Right atrium auricular region (tissue), 2 donors: ENCODE results near the gene NFIX. TPM values are rescaled to one million over a fixed set of nuclear protein-coding genes. Genes with fewer than 3 reads are reported as not detected.

Source experiments
- DNase-seq: peaks from one replicate; pipeline ENCODE4 v3.0.0-alpha.2; 2019; ENCODE audit warnings: low spot score
- H3K27ac ChIP-seq, 2 donors: fragments of 200-600 bp; sonication (generic); 1 replicate in 1 of 2; 2 replicates in 1 of 2; pipeline ENCODE4 v1.5.1; 2016 to 2019
- H3K27me3 ChIP-seq, 2 donors: fragments of 200-600 bp; sonication (generic); one replicate each; pipeline versions ENCODE4 v1.5.1 to v1.6.0; 2017 to 2019
- H3K36me3 ChIP-seq: fragments of 200-600 bp; sonication (generic); one replicate; pipeline ENCODE4 v1.5.1; 2016
- H3K4me1 ChIP-seq, 2 donors: fragments of 200-600 bp; sonication (generic); one replicate each; pipeline versions ENCODE4 v1.5.1 to v1.6.0; 2017 to 2019
- H3K4me3 ChIP-seq, 2 donors: fragments of 200-600 bp; sonication (generic); 1 replicate in 1 of 2; 2 replicates in 1 of 2; pipeline ENCODE4 v1.5.1; 2017 to 2019; ENCODE audit warnings: mild to moderate bottlenecking in 1 of 2, moderate library complexity in 1 of 2
- H3K9me3 ChIP-seq, 2 donors: fragments of 200-600 bp; sonication (generic); one replicate each; pipeline ENCODE4 v1.5.1; 2019
- total RNA-seq, 2 donors: library from RNA; depleted of rRNA; stranded (reverse); fragments of >200 nt; gene quantifications; one replicate each; pipeline ENCODE4 v1.1.0, GENCODE V29; 2016
- TF ChIP-seq, protein P1 (sequence below), 2 donors: fragments of 200-600 bp; sonication (generic); IDR thresholded peaks; one replicate each; pipeline ENCODE4 v1.5.1; 2019; ENCODE audit warnings: antibody characterized with exemption in 2 of 2

The NFIX gene
- total RNA-seq, 2 donors from 2014 or later, result 56.5 to 69.8 TPM

DNA sequence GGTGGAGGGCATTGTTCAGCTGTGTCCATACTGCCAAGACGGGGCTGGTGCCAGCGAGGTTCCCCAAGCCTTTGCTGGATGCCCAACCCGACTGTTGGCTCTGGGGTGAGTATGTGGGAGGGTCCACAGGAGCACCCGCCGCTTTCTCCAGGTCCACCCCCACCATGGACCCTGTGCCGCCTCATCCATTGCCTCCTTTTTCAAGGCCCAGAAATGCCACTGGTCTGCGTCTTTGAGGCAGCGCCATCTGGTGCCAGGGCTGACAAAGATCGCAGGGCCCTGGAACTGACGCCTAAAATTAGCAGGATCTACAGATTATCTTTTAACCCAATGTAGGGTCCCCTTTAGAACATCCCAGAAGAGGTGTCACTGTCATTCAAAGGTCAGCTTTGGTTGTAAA is 34.6 kb downstream of the NFIX start:
- no peak for DNase-seq
- Histone ChIP-seq H3K4me1 (peaks cover 3 to 94% of the 10 kb centered on the region in 2 donors), H3K27me3 (no peaks in the 10 kb centered on the region), H3K36me3 (no peaks in the 10 kb centered on the region), H3K4me3 (no peak overlapping the region), H3K27ac (peak overlapping the region; percentile 43 to 93), H3K9me3 (no peaks in the 10 kb centered on the region)
- TF ChIP-seq, protein P1, sequence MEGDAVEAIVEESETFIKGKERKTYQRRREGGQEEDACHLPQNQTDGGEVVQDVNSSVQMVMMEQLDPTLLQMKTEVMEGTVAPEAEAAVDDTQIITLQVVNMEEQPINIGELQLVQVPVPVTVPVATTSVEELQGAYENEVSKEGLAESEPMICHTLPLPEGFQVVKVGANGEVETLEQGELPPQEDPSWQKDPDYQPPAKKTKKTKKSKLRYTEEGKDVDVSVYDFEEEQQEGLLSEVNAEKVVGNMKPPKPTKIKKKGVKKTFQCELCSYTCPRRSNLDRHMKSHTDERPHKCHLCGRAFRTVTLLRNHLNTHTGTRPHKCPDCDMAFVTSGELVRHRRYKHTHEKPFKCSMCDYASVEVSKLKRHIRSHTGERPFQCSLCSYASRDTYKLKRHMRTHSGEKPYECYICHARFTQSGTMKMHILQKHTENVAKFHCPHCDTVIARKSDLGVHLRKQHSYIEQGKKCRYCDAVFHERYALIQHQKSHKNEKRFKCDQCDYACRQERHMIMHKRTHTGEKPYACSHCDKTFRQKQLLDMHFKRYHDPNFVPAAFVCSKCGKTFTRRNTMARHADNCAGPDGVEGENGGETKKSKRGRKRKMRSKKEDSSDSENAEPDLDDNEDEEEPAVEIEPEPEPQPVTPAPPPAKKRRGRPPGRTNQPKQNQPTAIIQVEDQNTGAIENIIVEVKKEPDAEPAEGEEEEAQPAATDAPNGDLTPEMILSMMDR (IDR thresholded peaks at IDR 0.05), result peak in 1 of 2 donors; percentile 60

DNA sequence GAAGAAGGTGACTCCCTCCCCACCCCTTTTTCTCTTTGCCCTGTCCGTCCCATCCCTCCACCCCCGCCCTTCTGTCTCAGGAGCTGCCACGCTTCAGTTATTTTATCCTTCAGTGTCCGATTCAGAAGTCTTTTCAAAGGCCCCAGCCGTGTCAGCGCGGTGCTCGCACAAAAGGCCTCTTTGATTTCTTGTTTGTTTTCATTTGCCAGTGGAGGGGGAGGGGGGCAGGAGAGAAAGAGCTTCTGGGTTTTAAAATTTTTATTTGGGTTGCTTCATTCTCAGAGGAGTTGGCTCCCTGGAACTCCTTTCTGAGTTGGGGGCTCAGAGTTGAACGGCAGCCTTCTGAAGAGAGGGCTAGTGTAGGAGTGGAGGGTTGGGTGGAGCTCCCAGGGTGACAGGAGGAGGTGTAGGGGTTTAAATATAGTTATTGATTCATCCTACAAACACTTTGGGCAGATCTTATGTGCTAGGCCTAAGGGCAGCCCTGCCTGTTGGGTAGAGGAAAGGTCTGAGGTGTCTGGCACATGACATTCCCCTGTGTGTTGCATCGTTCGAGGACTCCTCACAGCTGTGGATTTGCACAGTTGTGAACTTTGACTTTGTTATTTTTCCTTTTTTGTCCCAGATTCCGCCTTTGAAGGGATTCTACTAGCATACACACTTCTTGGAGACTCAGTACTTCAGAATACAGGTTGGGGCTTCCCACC is 36.8 kb downstream of the NFIX start:
- TF ChIP-seq, protein P1 (IDR thresholded peaks at IDR 0.05), result no peak
- DNase-seq, result no peak
- Histone ChIP-seq H3K9me3 (no peaks in the 10 kb centered on the region), H3K4me3 (no peak overlapping the region), H3K4me1 (peaks cover 5 to 95% of the 10 kb centered on the region in 2 donors), H3K27me3 (no peaks in the 10 kb centered on the region), H3K36me3 (no peaks in the 10 kb centered on the region), H3K27ac (peak overlapping the region; percentile 79 to 93)

DNA sequence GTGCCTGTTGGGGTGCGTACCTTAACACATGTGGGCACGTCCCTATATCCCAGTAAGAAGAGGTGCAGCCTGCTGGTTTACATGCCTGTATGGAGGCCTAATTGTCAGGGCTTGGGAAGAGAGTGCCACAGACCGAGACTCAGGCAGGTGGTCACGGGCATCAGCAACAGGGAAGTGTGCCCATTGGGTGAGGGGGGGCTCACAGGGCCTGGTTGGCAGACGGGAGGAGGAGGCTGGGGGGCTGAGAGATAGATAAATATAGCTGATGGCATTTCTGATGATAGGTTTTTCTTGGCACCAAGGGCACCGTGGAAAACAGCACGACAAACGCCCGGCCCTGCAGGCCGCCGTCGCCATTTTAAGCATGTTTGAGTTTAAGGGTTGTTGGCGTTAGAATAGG is 37.6 kb downstream of the NFIX start:
- Histone ChIP-seq H3K27me3 (no peaks in the 10 kb centered on the region), H3K36me3 (no peaks in the 10 kb centered on the region), H3K4me3 (no peak overlapping the region), H3K27ac (peak overlapping the region; percentile 79 to 93), H3K9me3 (no peaks in the 10 kb centered on the region), H3K4me1 (peaks cover 10 to 95% of the 10 kb centered on the region in 2 donors)
- TF ChIP-seq, protein P1 (IDR thresholded peaks at IDR 0.05), result no peak
- no peak for DNase-seq

DNA sequence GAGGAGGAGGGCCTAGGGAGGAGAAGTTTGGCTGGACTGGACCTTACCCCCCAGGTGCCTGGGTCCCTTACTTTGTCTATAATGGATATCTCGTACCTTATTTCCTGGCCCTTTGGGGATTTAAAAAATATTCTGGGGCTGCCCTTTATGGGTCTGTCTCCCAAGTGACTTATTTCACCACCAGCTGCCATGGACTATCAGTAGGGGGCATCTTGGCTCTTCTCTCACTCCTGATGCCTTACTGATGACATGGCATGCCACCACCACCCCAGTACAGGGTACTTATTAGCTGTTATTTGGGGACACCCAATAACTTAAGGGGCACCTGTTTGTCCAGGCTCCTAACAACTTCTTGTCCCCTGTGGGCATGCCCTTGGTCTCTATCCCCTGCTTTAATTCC is 38.0 kb downstream of the NFIX start:
- peaks cover 10 to 98% of the 10 kb centered on the region in 2 donors for H3K4me1 ChIP-seq
- DNase-seq, result no peak
- TF ChIP-seq, protein P1 (IDR thresholded peaks at IDR 0.05), result peak in 1 of 2 donors; percentile 14

DNA sequence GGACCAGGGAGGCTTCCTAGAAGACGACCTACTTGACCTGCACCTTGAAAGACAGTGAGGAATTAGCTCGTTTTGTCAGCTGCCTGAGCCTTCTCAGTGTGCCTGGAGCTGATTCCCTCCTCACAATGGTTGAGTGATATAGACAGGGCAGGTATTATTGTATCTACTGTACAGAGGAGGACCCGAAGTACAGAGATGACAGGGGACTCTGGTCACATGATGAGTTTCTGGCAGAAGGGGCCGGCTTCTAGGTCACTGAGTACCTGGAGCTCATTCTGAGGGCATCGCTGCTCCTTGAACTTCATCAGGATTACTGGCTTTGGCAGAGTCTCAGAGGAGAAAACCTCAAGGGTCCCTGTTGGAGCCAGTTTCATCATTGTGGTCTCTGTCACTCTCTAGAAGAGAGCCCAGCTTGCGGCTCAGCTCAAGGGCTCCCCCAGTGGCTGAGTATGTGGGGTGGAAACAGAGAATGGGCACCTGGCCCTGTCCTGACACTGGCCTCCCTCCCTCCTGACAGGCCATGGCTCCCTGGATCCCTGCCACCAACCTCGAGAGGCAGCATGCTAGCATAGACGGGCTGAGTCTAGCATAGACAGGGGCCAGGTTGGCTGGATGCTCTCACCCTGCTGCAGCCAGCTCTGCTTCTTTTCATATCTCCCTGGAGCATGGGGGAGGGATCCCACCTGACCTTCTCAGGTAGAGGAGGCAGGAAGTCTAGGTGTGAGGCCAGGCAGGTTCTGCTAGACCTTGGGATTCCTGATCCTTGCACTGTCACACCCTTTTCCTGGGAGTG is 38.7 kb downstream of the NFIX start:
- peak; percentile 85 for DNase-seq
- peaks cover 10 to 99% of the 10 kb centered on the region in 2 donors for H3K4me1 ChIP-seq
- H3K9me3 ChIP-seq, result no peaks in the 10 kb centered on the region
- TF ChIP-seq, protein P1 (IDR thresholded peaks at IDR 0.05), result peak; percentile 49 to 83
- no peak overlapping the region for H3K4me3 ChIP-seq
- H3K36me3 ChIP-seq, result no peaks in the 10 kb centered on the region
- H3K27ac ChIP-seq, result peak overlapping the region; percentile 79 to 93
- H3K27me3 ChIP-seq, result no peaks in the 10 kb centered on the region

More for the DNA sequence above, 38.0 kb downstream of the NFIX start:
- no peaks in the 10 kb centered on the region for H3K27me3 ChIP-seq
- peak overlapping the region; percentile 79 to 93 for H3K27ac ChIP-seq
- no peaks in the 10 kb centered on the region for H3K9me3 ChIP-seq
- no peaks in the 10 kb centered on the region for H3K36me3 ChIP-seq
- H3K4me3 ChIP-seq, result no peak overlapping the region
